ENCODE data around the gene SGF29.
"Not testable (repeated sequence)": the region's sequence is repeated elsewhere in the genome, so short reads cannot be mapped to it uniquely, and the experiment has no call there.

DNA sequence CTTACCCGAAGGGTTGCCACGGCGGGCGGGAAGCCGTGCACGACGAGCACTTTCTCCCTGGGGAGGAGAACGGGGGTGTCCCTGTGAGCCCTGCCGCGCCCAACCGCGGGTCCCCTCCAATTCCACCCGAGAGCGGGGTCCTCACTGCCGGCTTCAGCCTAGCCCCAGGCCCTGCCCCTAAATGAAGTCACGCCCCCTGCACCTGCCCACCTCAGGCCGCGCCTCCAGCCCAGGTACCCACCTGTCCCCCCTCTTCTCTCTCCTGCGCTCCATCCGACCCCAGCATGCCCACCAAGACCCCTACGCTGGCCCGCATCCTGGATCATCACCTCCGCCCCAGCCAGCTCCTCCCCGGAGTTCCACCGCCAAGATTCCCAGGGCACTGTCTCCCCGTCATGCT, 60.2 kb downstream of the SGF29 start:
- TF ChIP-seq, protein P1, sequence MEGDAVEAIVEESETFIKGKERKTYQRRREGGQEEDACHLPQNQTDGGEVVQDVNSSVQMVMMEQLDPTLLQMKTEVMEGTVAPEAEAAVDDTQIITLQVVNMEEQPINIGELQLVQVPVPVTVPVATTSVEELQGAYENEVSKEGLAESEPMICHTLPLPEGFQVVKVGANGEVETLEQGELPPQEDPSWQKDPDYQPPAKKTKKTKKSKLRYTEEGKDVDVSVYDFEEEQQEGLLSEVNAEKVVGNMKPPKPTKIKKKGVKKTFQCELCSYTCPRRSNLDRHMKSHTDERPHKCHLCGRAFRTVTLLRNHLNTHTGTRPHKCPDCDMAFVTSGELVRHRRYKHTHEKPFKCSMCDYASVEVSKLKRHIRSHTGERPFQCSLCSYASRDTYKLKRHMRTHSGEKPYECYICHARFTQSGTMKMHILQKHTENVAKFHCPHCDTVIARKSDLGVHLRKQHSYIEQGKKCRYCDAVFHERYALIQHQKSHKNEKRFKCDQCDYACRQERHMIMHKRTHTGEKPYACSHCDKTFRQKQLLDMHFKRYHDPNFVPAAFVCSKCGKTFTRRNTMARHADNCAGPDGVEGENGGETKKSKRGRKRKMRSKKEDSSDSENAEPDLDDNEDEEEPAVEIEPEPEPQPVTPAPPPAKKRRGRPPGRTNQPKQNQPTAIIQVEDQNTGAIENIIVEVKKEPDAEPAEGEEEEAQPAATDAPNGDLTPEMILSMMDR (IDR thresholded peaks at IDR 0.05 in 4 of 5, conservative IDR thresholded peaks at IDR 0.05 in 1 of 5): not testable (repeated sequence)
- TF ChIP-seq POLR2A (IDR thresholded peaks at IDR 0.05): not testable (repeated sequence)

Measured in gastrocnemius medialis (tissue), 4 donors.